ENCODE measurements around the gene GRM1.

DNA sequence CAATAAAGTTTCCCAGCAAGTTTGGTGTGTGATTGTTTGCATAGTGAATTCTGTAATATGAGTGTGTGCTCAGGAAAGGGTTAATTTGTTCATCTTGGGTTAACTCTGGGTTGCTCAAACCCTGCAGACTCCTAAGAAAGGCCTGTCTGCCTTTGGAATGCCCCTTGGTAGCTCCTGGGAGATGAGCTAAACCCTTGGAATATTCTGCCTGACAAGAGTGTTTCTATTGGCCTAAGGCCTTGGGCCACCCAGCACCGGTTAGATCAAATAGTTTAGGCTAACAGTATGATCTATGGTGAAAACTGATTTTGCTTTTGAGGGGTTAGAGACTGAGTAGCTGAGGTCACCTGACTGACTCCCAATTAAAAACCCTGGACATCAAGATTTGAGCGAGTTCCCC, 248.3 kb downstream of the GRM1 start:
- TF ChIP-seq, protein P1, sequence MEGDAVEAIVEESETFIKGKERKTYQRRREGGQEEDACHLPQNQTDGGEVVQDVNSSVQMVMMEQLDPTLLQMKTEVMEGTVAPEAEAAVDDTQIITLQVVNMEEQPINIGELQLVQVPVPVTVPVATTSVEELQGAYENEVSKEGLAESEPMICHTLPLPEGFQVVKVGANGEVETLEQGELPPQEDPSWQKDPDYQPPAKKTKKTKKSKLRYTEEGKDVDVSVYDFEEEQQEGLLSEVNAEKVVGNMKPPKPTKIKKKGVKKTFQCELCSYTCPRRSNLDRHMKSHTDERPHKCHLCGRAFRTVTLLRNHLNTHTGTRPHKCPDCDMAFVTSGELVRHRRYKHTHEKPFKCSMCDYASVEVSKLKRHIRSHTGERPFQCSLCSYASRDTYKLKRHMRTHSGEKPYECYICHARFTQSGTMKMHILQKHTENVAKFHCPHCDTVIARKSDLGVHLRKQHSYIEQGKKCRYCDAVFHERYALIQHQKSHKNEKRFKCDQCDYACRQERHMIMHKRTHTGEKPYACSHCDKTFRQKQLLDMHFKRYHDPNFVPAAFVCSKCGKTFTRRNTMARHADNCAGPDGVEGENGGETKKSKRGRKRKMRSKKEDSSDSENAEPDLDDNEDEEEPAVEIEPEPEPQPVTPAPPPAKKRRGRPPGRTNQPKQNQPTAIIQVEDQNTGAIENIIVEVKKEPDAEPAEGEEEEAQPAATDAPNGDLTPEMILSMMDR (IDR thresholded peaks at IDR 0.05; ENCODE audit: insufficient read depth, low read depth, low read length) = no peak
- no peak for TF ChIP-seq EZH2 (IDR thresholded peaks at IDR 0.05; ENCODE audit: insufficient read depth, low read length)

All from astrocyte (in vitro differentiated cells and primary cell).